ENCODE data around the gene CEP85. TPM values are rescaled to one million over a fixed set of nuclear protein-coding genes. Genes with fewer than 3 reads are reported as not detected.

Gene CEP85
- total RNA-seq, 4 donors from 2014 or later: 1.8 to 14.0 (median 5.3) TPM

GRCh38 chr1:26293911-26294463, 60.0 kb downstream of the CEP85 start:
- Histone ChIP-seq H3K4me3 (no peak overlapping the region), H3K27me3 (no peaks in the 10 kb centered on the region), H3K9me3 (no peaks in the 10 kb centered on the region), H3K4me1 (no peaks in the 10 kb centered on the region), H3K36me3 (no peaks in the 10 kb centered on the region), H3K27ac (no peak overlapping the region)
- TF ChIP-seq CTCF (IDR thresholded peaks at IDR 0.05) (no peak), POLR2A (IDR thresholded peaks at IDR 0.05) (no peak)
- intact Hi-C loops (cut with DNase I; ENCODE audit: low total_unique reads): no loop called here
- DNase-seq: no peak

GRCh38 chr1:26295194-26296138, 61.5 kb downstream of the CEP85 start:
- no peak for DNase-seq
- Histone ChIP-seq H3K36me3 (no peaks in the 10 kb centered on the region), H3K4me3 (no peak overlapping the region), H3K4me1 (no peaks in the 10 kb centered on the region), H3K27me3 (no peaks in the 10 kb centered on the region), H3K9me3 (no peaks in the 10 kb centered on the region), H3K27ac (no peak overlapping the region)
- no peak for TF ChIP-seq POLR2A (IDR thresholded peaks at IDR 0.05)
- TF ChIP-seq CTCF (IDR thresholded peaks at IDR 0.05): no peak
- intact Hi-C loops (cut with DNase I; ENCODE audit: low total_unique reads): no loop called here

GRCh38 chr1:26296340-26297056, 62.5 kb downstream of the CEP85 start:
- no peaks in the 10 kb centered on the region for H3K27me3 ChIP-seq
- TF ChIP-seq CTCF (IDR thresholded peaks at IDR 0.05) (no peak), POLR2A (IDR thresholded peaks at IDR 0.05) (no peak)
- no peak overlapping the region for H3K27ac ChIP-seq
- intact Hi-C loops (cut with DNase I; ENCODE audit: low total_unique reads): no loop called here
- no peaks in the 10 kb centered on the region for H3K9me3 ChIP-seq
- H3K36me3 ChIP-seq: no peaks in the 10 kb centered on the region
- H3K4me1 ChIP-seq: no peaks in the 10 kb centered on the region
- no peak overlapping the region for H3K4me3 ChIP-seq
- no peak for DNase-seq

GRCh38 chr1:26297057-26297790, 63.2 kb downstream of the CEP85 start:
- Histone ChIP-seq H3K4me3 (no peak overlapping the region), H3K27me3 (no peaks in the 10 kb centered on the region), H3K4me1 (no peaks in the 10 kb centered on the region), H3K27ac (no peak overlapping the region), H3K9me3 (no peaks in the 10 kb centered on the region), H3K36me3 (no peaks in the 10 kb centered on the region)
- intact Hi-C loops (cut with DNase I; ENCODE audit: low total_unique reads): no loop called here
- TF ChIP-seq CTCF (IDR thresholded peaks at IDR 0.05): no peak
- TF ChIP-seq POLR2A (IDR thresholded peaks at IDR 0.05): no peak
- DNase-seq: no peak
